CD14-positive monocyte (primary cell): ENCODE data around the gene MEX3B. TPM values are rescaled to one million over a fixed set of nuclear protein-coding genes. Genes with fewer than 3 reads are reported as not detected.
A peak's percentile ranks its signal among the peaks of the same experiment; 100 is the strongest.

Source experiments
- DNase-seq, 3 donors: peaks; one replicate each; pipeline ENCODE4 v3.0.0-alpha.2; 2011 to 2022
- H2AFZ ChIP-seq: 2 replicates; pipeline ENCODE4 v1.6.0; 2012; ENCODE audit warnings: mild to moderate bottlenecking, low read depth, low read length, inconsistent platforms; ENCODE audit not compliant: insufficient read depth, poor library complexity, severe bottlenecking
- H3K27ac ChIP-seq, 2 donors: 1 replicate in 1 of 2; 2 replicates in 1 of 2; pipeline ENCODE4 v1.5.1; 2012 to 2013; ENCODE audit warnings: low read length in 2 of 2, control low read depth in 1 of 2, inconsistent platforms in 1 of 2, low read depth in 1 of 2, mild to moderate bottlenecking in 1 of 2
- H3K27me3 ChIP-seq, 2 donors: one replicate each; pipeline versions ENCODE4 v1.6.0 to v1.6.1; 2011 to 2013; ENCODE audit warnings: low read length in 2 of 2; ENCODE audit not compliant: control insufficient read depth in 2 of 2, insufficient read depth in 2 of 2
- H3K36me3 ChIP-seq, 2 donors: replicated peaks in 1 of 2; 1 replicate in 1 of 2; 2 replicates in 1 of 2; pipeline versions ENCODE4 v1.5.1 to v1.6.1; 2012 to 2013; ENCODE audit warnings: low read length in 2 of 2, control low read depth in 1 of 2, inconsistent platforms in 1 of 2, mild to moderate bottlenecking in 1 of 2; ENCODE audit not compliant: insufficient read depth in 2 of 2, control insufficient read depth in 1 of 2
- H3K4me1 ChIP-seq, 2 donors: 1 replicate in 1 of 2; 2 replicates in 1 of 2; pipeline versions ENCODE4 v1.5.1 to v1.6.1; 2012 to 2013; ENCODE audit warnings: low read length in 2 of 2, control low read depth in 1 of 2, inconsistent platforms in 1 of 2, mild to moderate bottlenecking in 1 of 2, moderate library complexity in 1 of 2; ENCODE audit not compliant: insufficient read depth in 2 of 2, control insufficient read depth in 1 of 2
- H3K4me2 ChIP-seq: replicated peaks from 2 replicates; pipeline ENCODE3; 2012; ENCODE audit warnings: low read length, moderate library complexity, mild to moderate bottlenecking; ENCODE audit not compliant: poor library complexity, severe bottlenecking; ENCODE audit errors: extremely low read depth
- H3K4me3 ChIP-seq, 3 experiments: fragments of 200-600 bp in 1 of 3; sonication (generic) in 1 of 3; replicated peaks in 1 of 3; 1 replicate in 2 of 3; 2 replicates in 1 of 3; pipeline ENCODE4 v1.5.1; 2011 to 2013; ENCODE audit warnings: low read length in 3 of 3, mild to moderate bottlenecking in 3 of 3, control low read depth in 2 of 3, low read depth in 2 of 3, inconsistent platforms in 1 of 3, moderate library complexity in 1 of 3
- H3K79me2 ChIP-seq: 2 replicates; pipeline ENCODE4 v1.6.0; 2012; ENCODE audit warnings: mild to moderate bottlenecking, control low read depth, inconsistent platforms, low read length, moderate library complexity; ENCODE audit not compliant: insufficient read depth
- H3K9ac ChIP-seq: 2 replicates; pipeline ENCODE4 v1.6.0; 2017; ENCODE audit warnings: low read length, mild to moderate bottlenecking; ENCODE audit not compliant: insufficient read depth, poor library complexity, severe bottlenecking
- H3K9me3 ChIP-seq, 2 donors: replicated peaks in 1 of 2; 1 replicate in 1 of 2; 2 replicates in 1 of 2; pipeline versions ENCODE4 v1.5.1 to v1.6.1; 2012 to 2013; ENCODE audit warnings: low read length in 2 of 2, control low read depth in 1 of 2; ENCODE audit not compliant: control insufficient read depth in 1 of 2, insufficient read depth in 1 of 2
- H4K20me1 ChIP-seq: 2 replicates; pipeline ENCODE4 v1.6.0; 2012; ENCODE audit warnings: mild to moderate bottlenecking, low read length, control low read depth, moderate library complexity; ENCODE audit not compliant: insufficient read depth
- H3K27ac Mint-ChIP-seq, 7 donors: one replicate each; pipeline ENCODE4 v1.8.0; 2020; ENCODE audit warnings: mild to moderate bottlenecking in 7 of 7, mixed read lengths in 7 of 7, moderate library complexity in 6 of 7, inconsistent platforms in 2 of 7
- H3K27me3 Mint-ChIP-seq, 3 donors: one replicate each; pipeline ENCODE4 v1.8.0; 2021 to 2022; ENCODE audit warnings: low read depth in 3 of 3, mild to moderate bottlenecking in 3 of 3, mixed read lengths in 3 of 3, moderate library complexity in 3 of 3, inconsistent platforms in 1 of 3
- H3K36me3 Mint-ChIP-seq, 2 donors: one replicate each; pipeline ENCODE4 v1.8.0; 2020; ENCODE audit warnings: mixed read lengths in 2 of 2, inconsistent platforms in 1 of 2, mild to moderate bottlenecking in 1 of 2
- H3K4me1 Mint-ChIP-seq: one replicate; pipeline ENCODE4 v1.8.0; 2020; ENCODE audit warnings: mild to moderate bottlenecking, mixed read lengths
- H3K4me3 Mint-ChIP-seq, 2 donors: one replicate each; pipeline ENCODE4 v1.8.0; 2020; ENCODE audit warnings: mild to moderate bottlenecking in 2 of 2, mixed read lengths in 2 of 2, moderate library complexity in 1 of 2
- H3K9me3 Mint-ChIP-seq, 7 donors: one replicate each; pipeline ENCODE4 v1.8.0; 2020 to 2022; ENCODE audit warnings: mixed read lengths in 7 of 7, mild to moderate bottlenecking in 6 of 7, moderate library complexity in 6 of 7, inconsistent platforms in 2 of 7
- CTCF ChIP-seq: fragments of 200-600 bp; IDR thresholded peaks from one replicate; pipeline ENCODE4 v1.8.0; 2022; ENCODE audit warnings: antibody characterized with exemption, mild to moderate bottlenecking
- WGBS: methylation state at CpG from one replicate; pipeline ENCODE4 v1.1.5; 2013; ENCODE audit warnings: missing lambda C conversion rate; ENCODE audit not compliant: insufficient coverage; 5-methylcytosine and 5-hydroxymethylcytosine counted together
- intact Hi-C, 2 donors: fragments of 100-400 bp; cut with micrococcal nuclease; formaldehyde crosslinking; loops; one replicate each; pipeline versions ENCODE4 v1.15.0 to v1.15.1; 2023
- polyA plus RNA-seq, 3 donors: library from polyadenylated mRNA; depleted of rRNA in 1 of 3; unstranded in 2 of 3; stranded (reverse) in 1 of 3; fragments of 300-500 nt in 2 of 3; fragments of >200 nt in 1 of 3; fragmentation: Illumina TruSeq in 2 of 3; gene quantifications; 1 replicate in 2 of 3; 2 replicates in 1 of 3; pipeline ENCODE4 v1.2.3, GENCODE V29; 2012 to 2021

MEX3B gene
- polyA plus RNA-seq, 3 donors: 0.05 to 4.7 TPM; not detected in 1

- Histone ChIP-seq H3K4me2 (no peak overlapping the region), H3K27ac (no peak overlapping the region), H3K27me3 (peaks cover 10 to 17% of the 10 kb centered on the region in 2 donors), H3K9ac (no peak overlapping the region), H3K79me2 (no peaks in the 10 kb centered on the region), H3K36me3 (no peaks in the 10 kb centered on the region), H2AFZ (no peak overlapping the region), H3K4me3 (no peak overlapping the region), H3K9me3 (no peaks in the 10 kb centered on the region), H4K20me1 (no peaks in the 10 kb centered on the region), H3K4me1 (no peaks in the 10 kb centered on the region)
- Mint-ChIP-seq H3K4me1 (peaks cover 4% of the 10 kb centered on the region), H3K27ac (peak overlapping the region in 1 of 7 donors; percentile 13), H3K36me3 (no peaks in the 10 kb centered on the region), H3K27me3 (peaks cover 27 to 48% (median 32%) of the 10 kb centered on the region in 3 donors), H3K4me3 (peak overlapping the region in 1 of 2 donors; percentile 49), H3K9me3 (no peaks in the 10 kb centered on the region)
- intact Hi-C loops: no loop called here
- WGBS: 25% methylated on average over 7 of the region's 14 CpGs
- no peak for DNase-seq
- TF ChIP-seq CTCF: no peak
Measured at GRCh38 chr15:82058026-82058425, 12.2 kb upstream of the MEX3B start.

GRCh38 chr15:82056958-82057823, 11.4 kb upstream of the MEX3B start:
- WGBS: no CpG with 5 or more reads among the region's 7 CpGs
- Mint-ChIP-seq H3K27me3 (peaks cover 23 to 40% (median 26%) of the 10 kb centered on the region in 3 donors), H3K4me1 (peaks cover 4% of the 10 kb centered on the region), H3K9me3 (no peaks in the 10 kb centered on the region), H3K36me3 (no peaks in the 10 kb centered on the region), H3K27ac (peak overlapping the region in 1 of 7 donors; percentile 13), H3K4me3 (peak overlapping the region in 1 of 2 donors; percentile 33)
- DNase-seq: no peak
- no peaks in the 10 kb centered on the region for H3K4me1 ChIP-seq
- peaks cover 10 to 17% of the 10 kb centered on the region in 2 donors for H3K27me3 ChIP-seq
- TF ChIP-seq CTCF: no peak
- no peaks in the 10 kb centered on the region for H4K20me1 ChIP-seq
- no peak overlapping the region for H3K9ac ChIP-seq
- no peak overlapping the region for H3K4me2 ChIP-seq
- no peaks in the 10 kb centered on the region for H3K79me2 ChIP-seq
- no peaks in the 10 kb centered on the region for H3K36me3 ChIP-seq
- no peak overlapping the region for H2AFZ ChIP-seq
- no peak overlapping the region for H3K27ac ChIP-seq
- H3K9me3 ChIP-seq: no peaks in the 10 kb centered on the region
- H3K4me3 ChIP-seq: no peak overlapping the region
- intact Hi-C loops: no loop called here
